Measurements from ENCODE around the gene GATAD2A.

The GATAD2A gene

GRCh38 chr19:19482809-19483596 lies 77.5 kb downstream of the GATAD2A start:
- Histone ChIP-seq H3K27me3 (ENCODE audit: low read depth, low read length) (no peaks in the 10 kb centered on the region), H3K4me1 (ENCODE audit: low read length) (peaks cover 50% of the 10 kb centered on the region), H3K27ac (ENCODE audit: low read length) (0 out of 2 replicates have a peak overlapping the region, but pooled peaks have one; percentile 18), H3K9me3 (ENCODE audit: insufficient read depth, low read length) (no peaks in the 10 kb centered on the region), H4K20me1 (ENCODE audit: insufficient read depth, low read length) (peaks cover 40% of the 10 kb centered on the region), H2AFZ (ENCODE audit: low read depth, low read length) (no peak overlapping the region), H3K4me2 (ENCODE audit: low read length) (no peak overlapping the region), H3K36me3 (replicated peaks; ENCODE audit: low read depth, low read length) (peaks cover 3% of the 10 kb centered on the region), H3K9ac (ENCODE audit: low read length) (no peak overlapping the region), H3K79me2 (ENCODE audit: low read length) (peaks cover 80% of the 10 kb centered on the region), H3K4me3 (ENCODE audit: low read length) (no peak overlapping the region)
- TF ChIP-seq EZH2phosphoT487 (IDR thresholded peaks at IDR 0.05; ENCODE audit: low read depth), result no peak
- no peak for TF ChIP-seq CTCF (IDR thresholded peaks at IDR 0.05; ENCODE audit: low read depth, low read length)

GRCh38 chr19:19485161-19485997 lies 79.9 kb downstream of the GATAD2A start:
- Histone ChIP-seq H3K9me3 (ENCODE audit: insufficient read depth, low read length) (no peaks in the 10 kb centered on the region), H3K4me3 (ENCODE audit: low read length) (no peak overlapping the region), H4K20me1 (ENCODE audit: insufficient read depth, low read length) (peaks cover 31% of the 10 kb centered on the region), H3K4me1 (ENCODE audit: low read length) (peaks cover 57% of the 10 kb centered on the region), H2AFZ (ENCODE audit: low read depth, low read length) (no peak overlapping the region), H3K79me2 (ENCODE audit: low read length) (peaks cover 76% of the 10 kb centered on the region), H3K27me3 (ENCODE audit: low read depth, low read length) (no peaks in the 10 kb centered on the region), H3K27ac (ENCODE audit: low read length) (peak overlapping the region; percentile 44), H3K36me3 (replicated peaks; ENCODE audit: low read depth, low read length) (peaks cover 3% of the 10 kb centered on the region), H3K4me2 (ENCODE audit: low read length) (peak overlapping the region; percentile 36), H3K9ac (ENCODE audit: low read length) (no peak overlapping the region)
- TF ChIP-seq EZH2phosphoT487 (IDR thresholded peaks at IDR 0.05; ENCODE audit: low read depth) (no peak), CTCF (IDR thresholded peaks at IDR 0.05; ENCODE audit: low read depth, low read length) (no peak)

GRCh38 chr19:19485998-19486290 lies 80.5 kb downstream of the GATAD2A start:
- no peak for TF ChIP-seq EZH2phosphoT487 (IDR thresholded peaks at IDR 0.05; ENCODE audit: low read depth)
- no peak for TF ChIP-seq CTCF (IDR thresholded peaks at IDR 0.05; ENCODE audit: low read depth, low read length)
- Histone ChIP-seq H3K9ac (ENCODE audit: low read length) (no peak overlapping the region), H2AFZ (ENCODE audit: low read depth, low read length) (no peak overlapping the region), H3K79me2 (ENCODE audit: low read length) (peaks cover 75% of the 10 kb centered on the region), H3K4me2 (ENCODE audit: low read length) (no peak overlapping the region), H3K4me3 (ENCODE audit: low read length) (no peak overlapping the region), H3K27me3 (ENCODE audit: low read depth, low read length) (no peaks in the 10 kb centered on the region), H3K9me3 (ENCODE audit: insufficient read depth, low read length) (no peaks in the 10 kb centered on the region), H3K36me3 (replicated peaks; ENCODE audit: low read depth, low read length) (peaks cover 5% of the 10 kb centered on the region), H4K20me1 (ENCODE audit: insufficient read depth, low read length) (peaks cover 25% of the 10 kb centered on the region), H3K27ac (ENCODE audit: low read length) (peak overlapping the region; percentile 44), H3K4me1 (ENCODE audit: low read length) (peaks cover 52% of the 10 kb centered on the region)

- H3K4me1 ChIP-seq (ENCODE audit: low read length), result peaks cover 46% of the 10 kb centered on the region
- H3K79me2 ChIP-seq (ENCODE audit: low read length), result peaks cover 75% of the 10 kb centered on the region
- TF ChIP-seq CTCF (IDR thresholded peaks at IDR 0.05; ENCODE audit: low read depth, low read length) (no peak), EZH2phosphoT487 (IDR thresholded peaks at IDR 0.05; ENCODE audit: low read depth) (no peak)
- H3K36me3 ChIP-seq (replicated peaks; ENCODE audit: low read depth, low read length), result peaks cover 6% of the 10 kb centered on the region
- no peaks in the 10 kb centered on the region for H3K9me3 ChIP-seq (ENCODE audit: insufficient read depth, low read length)
- no peak overlapping the region for H2AFZ ChIP-seq (ENCODE audit: low read depth, low read length)
- no peak overlapping the region for H3K4me3 ChIP-seq (ENCODE audit: low read length)
- no peak overlapping the region for H3K9ac ChIP-seq (ENCODE audit: low read length)
- H3K4me2 ChIP-seq (ENCODE audit: low read length), result no peak overlapping the region
- H3K27ac ChIP-seq (ENCODE audit: low read length), result no peak overlapping the region
- peaks cover 21% of the 10 kb centered on the region for H4K20me1 ChIP-seq (ENCODE audit: insufficient read depth, low read length)
- no peaks in the 10 kb centered on the region for H3K27me3 ChIP-seq (ENCODE audit: low read depth, low read length)
Measured at GRCh38 chr19:19486343-19487076, 81.0 kb downstream of the GATAD2A start.
